GM12873 (cell line): ENCODE data around the gene TRAF1.

Experiments
- TF ChIP-seq, protein P1 (sequence below): IDR thresholded peaks from 2 replicates; pipeline ENCODE4 v1.5.1; 2012; ENCODE audit warnings: low read depth, mild to moderate bottlenecking, moderate library complexity, low read length, control low read depth; ENCODE audit not compliant: insufficient read depth; ENCODE audit errors: missing control alignments

TRAF1 gene

DNA sequence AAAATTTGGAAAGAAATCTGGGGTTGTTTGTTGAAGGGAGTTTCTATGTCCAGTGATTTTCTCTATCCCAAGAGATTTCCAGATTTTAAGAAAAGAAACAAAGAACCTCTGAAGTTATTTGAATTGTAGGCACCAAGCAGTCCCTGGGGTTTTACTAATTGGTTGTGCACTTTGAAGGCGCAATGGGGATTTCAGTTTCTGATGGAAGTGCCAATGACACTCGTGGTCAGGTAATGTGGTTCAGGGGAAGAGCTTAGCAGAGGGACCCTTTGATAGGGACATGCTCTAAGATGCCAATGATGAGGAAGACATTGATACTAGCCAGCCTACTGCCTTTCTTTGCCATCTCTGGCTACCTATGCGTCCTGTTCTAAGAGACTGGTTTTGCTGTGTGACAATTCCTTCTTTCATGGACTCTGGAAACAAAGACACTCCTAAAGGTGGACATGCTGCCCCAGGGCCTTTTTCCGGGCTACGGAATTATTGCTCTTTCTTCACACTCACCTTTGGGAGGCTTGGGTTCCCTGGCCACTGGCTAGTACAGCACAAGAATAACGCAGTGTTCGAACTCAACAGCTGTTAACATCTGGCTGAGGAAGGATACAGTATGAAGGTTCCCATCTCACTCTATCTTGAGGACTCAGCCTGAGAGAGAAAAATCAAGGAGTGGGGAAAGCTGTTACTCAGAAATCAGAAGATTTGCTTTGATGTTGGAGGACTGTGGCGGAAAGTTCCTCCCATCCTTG, 6.9 kb upstream of the TRAF1 start:
- TF ChIP-seq, protein P1, sequence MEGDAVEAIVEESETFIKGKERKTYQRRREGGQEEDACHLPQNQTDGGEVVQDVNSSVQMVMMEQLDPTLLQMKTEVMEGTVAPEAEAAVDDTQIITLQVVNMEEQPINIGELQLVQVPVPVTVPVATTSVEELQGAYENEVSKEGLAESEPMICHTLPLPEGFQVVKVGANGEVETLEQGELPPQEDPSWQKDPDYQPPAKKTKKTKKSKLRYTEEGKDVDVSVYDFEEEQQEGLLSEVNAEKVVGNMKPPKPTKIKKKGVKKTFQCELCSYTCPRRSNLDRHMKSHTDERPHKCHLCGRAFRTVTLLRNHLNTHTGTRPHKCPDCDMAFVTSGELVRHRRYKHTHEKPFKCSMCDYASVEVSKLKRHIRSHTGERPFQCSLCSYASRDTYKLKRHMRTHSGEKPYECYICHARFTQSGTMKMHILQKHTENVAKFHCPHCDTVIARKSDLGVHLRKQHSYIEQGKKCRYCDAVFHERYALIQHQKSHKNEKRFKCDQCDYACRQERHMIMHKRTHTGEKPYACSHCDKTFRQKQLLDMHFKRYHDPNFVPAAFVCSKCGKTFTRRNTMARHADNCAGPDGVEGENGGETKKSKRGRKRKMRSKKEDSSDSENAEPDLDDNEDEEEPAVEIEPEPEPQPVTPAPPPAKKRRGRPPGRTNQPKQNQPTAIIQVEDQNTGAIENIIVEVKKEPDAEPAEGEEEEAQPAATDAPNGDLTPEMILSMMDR = no peak

DNA sequence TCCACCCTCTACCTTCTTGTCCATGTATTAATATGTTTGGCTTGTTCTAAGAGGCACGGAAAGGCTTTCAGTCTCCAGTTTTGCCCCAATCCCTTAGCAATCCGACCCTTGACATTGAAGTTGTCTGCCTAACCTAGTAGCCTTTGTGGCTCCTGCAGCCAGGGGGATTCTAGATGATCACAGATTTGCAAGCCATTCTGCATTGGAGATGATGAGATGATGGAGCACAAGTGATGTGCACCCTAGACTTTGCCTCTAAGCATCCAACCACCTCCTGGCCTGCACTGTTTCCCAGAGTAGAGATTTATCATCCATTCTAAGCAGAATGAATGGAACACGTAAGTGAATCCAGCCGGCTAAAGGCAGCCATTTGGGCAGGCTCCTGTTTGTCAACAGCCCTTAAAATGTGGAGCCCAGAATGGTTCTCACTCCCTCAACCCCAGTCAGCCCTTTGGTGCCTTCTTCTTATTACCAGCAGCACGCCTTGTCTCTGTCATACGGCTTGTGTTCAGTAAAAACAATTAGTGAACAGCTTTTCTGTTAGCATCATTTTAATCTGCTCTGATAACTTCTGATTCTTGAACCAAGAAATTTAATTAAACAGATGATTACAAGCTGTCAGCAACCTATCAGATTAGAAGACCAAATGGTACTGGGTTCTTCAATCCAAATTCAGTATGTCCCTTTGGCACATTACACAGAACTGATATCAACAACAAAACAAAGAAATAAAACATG, 5.7 kb upstream of the TRAF1 start:
- TF ChIP-seq, protein P1 = no peak

DNA sequence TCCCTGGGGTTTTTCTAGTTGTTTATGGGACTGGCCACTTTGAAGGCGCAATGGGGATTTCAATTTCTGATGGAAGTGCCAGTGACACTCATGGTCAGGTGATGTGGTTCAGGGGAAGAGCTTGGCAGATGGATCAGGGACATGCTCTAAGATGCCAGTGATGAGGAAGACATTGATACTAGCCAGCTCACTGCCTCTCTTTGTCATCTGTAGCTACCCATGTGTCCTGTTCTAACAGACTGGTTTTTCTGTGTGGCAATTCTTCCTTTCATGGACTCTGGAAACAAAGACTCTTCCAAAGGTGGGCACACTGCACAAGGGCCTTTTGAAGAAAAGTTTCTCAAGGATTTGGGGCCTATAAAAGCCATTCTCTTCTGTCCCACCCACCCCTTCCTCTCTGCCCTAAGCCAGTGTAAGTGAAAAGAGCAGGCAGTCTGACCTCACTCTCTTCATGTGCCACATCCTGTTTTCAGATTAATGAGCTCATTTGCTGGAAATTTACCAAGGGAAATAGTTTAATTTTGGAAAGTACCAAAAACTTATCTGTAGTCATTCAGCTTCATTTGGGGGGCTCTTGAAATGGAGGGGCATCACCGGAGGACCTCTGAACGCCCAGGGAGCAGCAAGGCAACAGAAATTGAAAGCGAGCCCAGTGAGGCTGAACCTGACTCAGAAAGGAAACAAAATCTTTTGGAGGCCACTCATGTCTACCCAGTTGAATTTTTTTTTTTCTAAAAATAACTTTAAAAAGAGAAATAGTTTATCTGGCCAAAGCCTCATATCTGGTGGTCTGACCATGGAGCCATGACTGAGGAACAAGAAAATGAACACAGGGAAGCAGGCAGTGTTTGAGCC, 4.9 kb upstream of the TRAF1 start:
- TF ChIP-seq, protein P1 = no peak

DNA sequence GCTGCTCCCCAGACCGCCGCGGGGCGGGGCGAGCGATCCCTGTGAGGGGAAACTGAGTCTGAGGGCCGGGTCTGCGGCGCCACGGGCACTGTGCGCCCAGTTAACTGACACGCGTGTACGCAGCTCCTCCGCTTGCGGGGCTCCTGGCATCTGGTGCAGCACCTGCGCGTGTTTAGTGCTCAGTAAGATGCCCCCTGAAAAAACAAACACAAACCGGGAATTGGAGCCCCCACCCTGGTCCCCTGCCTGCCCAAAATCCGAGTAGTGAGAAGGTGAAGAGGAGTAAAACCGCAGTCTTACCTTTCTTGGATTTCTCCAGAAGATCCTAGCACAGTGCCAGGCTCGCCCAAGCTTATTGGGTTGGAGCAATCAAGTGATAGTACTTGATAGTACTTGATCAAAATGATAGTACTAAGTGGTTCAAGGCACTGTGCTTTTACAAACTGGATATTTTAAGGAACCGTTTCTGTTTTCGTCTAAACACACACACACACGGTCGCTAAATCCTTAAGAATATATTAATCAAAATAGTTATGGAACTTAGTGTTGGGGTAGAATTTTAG, 2.7 kb upstream of the TRAF1 start:
- TF ChIP-seq, protein P1 = no peak

DNA sequence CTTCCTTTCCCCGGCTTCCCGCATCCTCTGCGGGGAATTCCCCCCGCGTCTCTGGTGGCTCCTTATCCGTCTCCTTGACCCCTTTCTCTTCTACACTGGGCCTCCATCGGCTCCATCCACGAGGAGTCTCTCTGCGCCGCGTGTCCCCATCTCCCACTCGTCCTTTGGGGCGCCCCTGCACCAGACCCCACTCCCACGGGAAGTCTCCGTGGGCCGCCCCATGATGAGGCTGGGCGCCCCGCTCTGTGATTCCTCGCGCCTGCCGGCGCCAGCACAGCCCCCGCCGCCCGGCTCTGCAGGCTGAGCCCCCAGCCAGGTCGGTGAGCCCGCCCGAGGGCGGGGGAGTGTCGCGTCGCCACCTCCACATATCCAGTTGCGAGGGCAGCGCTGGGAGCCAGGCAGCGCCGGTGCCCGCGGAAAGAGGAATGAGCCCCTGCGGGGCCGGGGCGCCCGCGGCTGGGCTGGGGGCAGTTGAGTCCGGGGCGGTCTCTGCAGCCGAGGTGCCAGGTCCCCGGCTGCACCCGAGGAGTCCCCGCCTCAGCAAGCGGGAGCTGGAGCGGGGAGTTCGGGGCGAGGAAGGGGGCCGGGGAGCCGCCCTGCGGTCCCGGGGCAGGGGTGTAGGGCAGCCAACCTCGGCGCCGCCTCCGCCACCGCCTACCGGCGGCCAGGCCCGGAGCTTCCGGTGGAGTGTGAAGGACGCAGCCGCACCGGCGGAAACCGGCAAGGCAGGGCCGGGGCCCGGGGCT, 2.1 kb upstream of the TRAF1 start:
- TF ChIP-seq, protein P1 = peak; percentile 30

DNA sequence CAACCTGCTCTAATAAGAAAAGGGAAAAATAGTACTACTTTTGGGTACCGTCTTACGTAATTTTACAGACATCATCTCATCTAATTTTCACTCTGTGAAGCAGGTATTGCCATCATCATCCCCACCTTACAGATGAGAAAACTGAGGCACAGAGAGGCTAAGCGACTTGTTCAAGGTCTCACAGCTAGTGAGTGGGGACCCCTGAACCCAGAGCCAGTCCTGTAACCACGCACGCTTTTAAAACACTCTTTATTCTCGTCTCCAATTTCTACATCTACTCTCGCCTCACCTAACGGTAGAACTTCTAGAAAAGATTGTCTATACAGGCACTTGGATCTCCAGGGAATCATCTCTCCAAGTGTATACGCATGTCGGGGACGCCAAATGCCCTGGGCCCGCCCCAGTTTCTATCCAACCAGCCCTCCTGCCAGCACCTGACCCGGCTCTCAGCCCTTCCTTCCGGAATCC, 1.5 kb upstream of the TRAF1 start:
- TF ChIP-seq, protein P1 = no peak
